NB4 (cell line): Measurements from ENCODE around the gene TOMM5.

Source experiments
- CTCF ChIP-seq: IDR thresholded peaks from one replicate; pipeline ENCODE4 v1.5.1; 2012; ENCODE audit warnings: low read depth, low read length
- MAX ChIP-seq: IDR thresholded peaks from 2 replicates; pipeline ENCODE4 v1.6.1; 2011; ENCODE audit warnings: low read depth, low read length
- MYC ChIP-seq: IDR thresholded peaks from 2 replicates; pipeline ENCODE4 v1.6.1; 2011; ENCODE audit warnings: low read depth, low read length
- POLR2A ChIP-seq: IDR thresholded peaks from 2 replicates; pipeline ENCODE4 v1.6.1; 2011; ENCODE audit warnings: mild to moderate bottlenecking; ENCODE audit not compliant: insufficient read length; ENCODE audit errors: extremely low read depth

- TF ChIP-seq POLR2A (no peak), CTCF (no peak), MAX (no peak), MYC (no peak)
Observed at GRCh38 chr9:37542488-37542887, 49.9 kb downstream of the TOMM5 start.
